Measurements from ENCODE around the gene ZC3H10. TPM values are rescaled to one million over a fixed set of nuclear protein-coding genes. Genes with fewer than 3 reads are reported as not detected.

Gene ZC3H10
- total RNA-seq, 1 experiment from 2014 or later: 8.7 TPM

DNA sequence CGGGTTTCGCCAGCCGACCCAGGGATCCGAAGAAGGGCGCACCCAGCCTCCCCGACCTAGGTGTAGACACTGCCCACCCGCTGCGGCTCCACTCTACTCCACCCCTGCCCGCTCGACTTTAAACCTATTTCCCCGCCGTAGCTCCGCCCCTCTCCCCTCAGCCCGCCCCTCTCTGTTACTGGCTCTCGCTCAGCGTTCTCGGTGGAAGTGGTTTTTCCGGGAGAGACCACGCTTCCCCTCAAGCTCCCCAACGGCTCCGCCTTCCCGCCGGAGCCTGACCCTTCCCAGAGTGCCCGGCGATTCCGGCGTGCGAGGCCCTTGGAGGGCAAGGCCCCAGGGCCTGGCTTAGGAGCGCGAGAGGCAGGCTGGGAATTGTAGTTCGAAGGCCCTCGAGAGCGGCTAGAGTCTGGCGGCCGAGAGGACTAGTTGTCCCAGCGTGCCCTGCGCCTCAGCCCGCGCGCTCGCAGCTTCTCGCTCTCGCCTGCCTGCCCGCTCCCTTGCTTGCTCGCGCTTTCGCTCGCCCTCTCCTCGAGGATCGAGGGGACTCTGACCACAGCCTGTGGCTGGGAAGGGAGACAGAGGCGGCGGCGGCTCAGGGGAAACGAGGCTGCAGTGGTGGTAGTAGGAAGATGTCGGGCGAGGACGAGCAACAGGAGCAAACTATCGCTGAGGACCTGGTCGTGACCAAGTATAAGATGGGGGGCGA, 13.8 kb upstream of the ZC3H10 start, which contains the start of gene PA2G4:
Gene PA2G4, plus strand, starts transcription at position 451 of the 706 bp plus-strand sequence. Its CDS starts 179 bp downstream, at position 630.
- ATAC-seq: peak; percentile 95
- Histone ChIP-seq H2AFZ (ENCODE audit: low read depth, low read length, poor library complexity, severe bottlenecking) (no peak within 1 kb of the TSS), H3K4me3 (replicated peaks in 1 of 2; ENCODE audit: low read depth in 1 of 2, low read length in 2 of 2) (peak within 1 kb of the TSS; percentile 88 to 98), H3K4me1 (ENCODE audit: control insufficient read depth in 1 of 2, insufficient read depth in 2 of 2, low read length in 2 of 2) (peaks cover 9 to 26% of the 10 kb centered on the region in 2 experiments), H3K27me3 (ENCODE audit: insufficient read depth, low read length) (no peaks in the 10 kb centered on the region), H3K9me3 (ENCODE audit: control insufficient read depth in 1 of 2, insufficient read depth in 1 of 2, low read depth in 1 of 2, low read length in 2 of 2) (no peaks in the 10 kb centered on the region), H3K36me3 (ENCODE audit: control insufficient read depth in 1 of 2, insufficient read depth in 2 of 2, low read length in 2 of 2) (peaks cover 34 to 51% of the 10 kb centered on the region in 2 experiments), H3K27ac (ENCODE audit: low read depth, low read length) (peak within 1 kb of the TSS; percentile 94), H3K9me2 (ENCODE audit: insufficient read depth) (no peaks in the 10 kb centered on the region), H4K20me1 (ENCODE audit: insufficient read depth) (peaks cover 7% of the 10 kb centered on the region; the same call in 1 of the 2 replicates), H3K79me2 (ENCODE audit: insufficient read depth, low read length) (peaks cover 49% of the 10 kb centered on the region), H3K9ac (ENCODE audit: low read length) (peak within 1 kb of the TSS; percentile 100), H3K4me2 (ENCODE audit: low read length) (peak within 1 kb of the TSS; percentile 93)
- RAD21 ChIA-PET (ENCODE audit: low non-redundant PET in 1 of 2, low total read pairs in 2 of 2, uncharacterized antibody in 2 of 2, unreplicated experiment in 2 of 2): interaction anchor here in 1 of 2 experiments (0.6 to 1.0 kb wide), 2 partner anchors 23 to 998 kb away, joined by 3 read pairs; no protein-coding TSS in a partner anchor
- no TSS peak for BruUV-seq (replicated peaks)
- POLR2A ChIA-PET: interaction anchor here (0.7 to 2.6 kb wide), 24 partner anchors 8 to 366 kb away, joined by 3 to 75 read pairs (median 4); partner anchors contain the start of genes ESYT1, MYL6B, ORMDL2 and RNF41
- DNase-seq (ENCODE audit: low read depth, low spot score): peak; percentile 98
- intact Hi-C loops (cut with micrococcal nuclease): loop anchor here (1.0 to 2.0 kb wide), 3 partner anchors 12 to 57 kb away; partner anchors contain the start of gene RPL41
- CTCF ChIA-PET: interaction anchor here (0.6 to 1.6 kb wide), 11 partner anchors 9 to 524 kb away, joined by 3 to 13 read pairs (median 4); partner anchors contain the start of genes ERBB3, ESYT1 and ZC3H10
- TF ChIP-seq EZH2phosphoT487 (IDR thresholded peaks at IDR 0.05; ENCODE audit: borderline replicate concordance) (no peak), EGR1 (IDR thresholded peaks at IDR 0.05; ENCODE audit: low read depth) (no peak), POLR2AphosphoS5 (IDR thresholded peaks at IDR 0.05; ENCODE audit: low read depth, low read length) (peak; percentile 97), YY1 (IDR thresholded peaks at IDR 0.05; ENCODE audit: extremely low read depth, insufficient replicate concordance, low read depth, low read length) (peak; percentile 57), ZNF274 (IDR thresholded peaks at IDR 0.05; ENCODE audit: low read depth, low read length) (no peak), JUND (IDR thresholded peaks at IDR 0.05) (no peak), TCF7L2 (IDR thresholded peaks at IDR 0.05; ENCODE audit: borderline replicate concordance, extremely low read depth, insufficient read depth, insufficient read length) (peak; percentile 16), SIN3A (IDR thresholded peaks at IDR 0.05; ENCODE audit: low read depth) (peak; percentile 78; the same call in 1 of the 2 replicates), POLR2A (IDR thresholded peaks at IDR 0.05; ENCODE audit: borderline replicate concordance, extremely low read depth, insufficient read depth, insufficient read length) (peak; percentile 92), CBX3 (IDR thresholded peaks at IDR 0.05; ENCODE audit: low read depth) (0 out of 2 replicates have a peak, but pooled peaks have one; percentile 43), CEBPB (IDR thresholded peaks at IDR 0.05; ENCODE audit: low read depth) (no peak), ZFX (IDR thresholded peaks at IDR 0.05) (peak; percentile 81), EZH2 (IDR thresholded peaks at IDR 0.05) (no peak), SRF (IDR thresholded peaks at IDR 0.05; ENCODE audit: low read depth) (no peak)
- TF ChIP-seq, protein P1, sequence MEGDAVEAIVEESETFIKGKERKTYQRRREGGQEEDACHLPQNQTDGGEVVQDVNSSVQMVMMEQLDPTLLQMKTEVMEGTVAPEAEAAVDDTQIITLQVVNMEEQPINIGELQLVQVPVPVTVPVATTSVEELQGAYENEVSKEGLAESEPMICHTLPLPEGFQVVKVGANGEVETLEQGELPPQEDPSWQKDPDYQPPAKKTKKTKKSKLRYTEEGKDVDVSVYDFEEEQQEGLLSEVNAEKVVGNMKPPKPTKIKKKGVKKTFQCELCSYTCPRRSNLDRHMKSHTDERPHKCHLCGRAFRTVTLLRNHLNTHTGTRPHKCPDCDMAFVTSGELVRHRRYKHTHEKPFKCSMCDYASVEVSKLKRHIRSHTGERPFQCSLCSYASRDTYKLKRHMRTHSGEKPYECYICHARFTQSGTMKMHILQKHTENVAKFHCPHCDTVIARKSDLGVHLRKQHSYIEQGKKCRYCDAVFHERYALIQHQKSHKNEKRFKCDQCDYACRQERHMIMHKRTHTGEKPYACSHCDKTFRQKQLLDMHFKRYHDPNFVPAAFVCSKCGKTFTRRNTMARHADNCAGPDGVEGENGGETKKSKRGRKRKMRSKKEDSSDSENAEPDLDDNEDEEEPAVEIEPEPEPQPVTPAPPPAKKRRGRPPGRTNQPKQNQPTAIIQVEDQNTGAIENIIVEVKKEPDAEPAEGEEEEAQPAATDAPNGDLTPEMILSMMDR (IDR thresholded peaks at IDR 0.05 in 2 of 3, conservative IDR thresholded peaks at IDR 0.05 in 1 of 3; ENCODE audit: borderline replicate concordance in 1 of 3, insufficient read depth in 1 of 3, low read depth in 2 of 3, low read length in 2 of 3): no peak
- TF ChIP-seq, protein P2, sequence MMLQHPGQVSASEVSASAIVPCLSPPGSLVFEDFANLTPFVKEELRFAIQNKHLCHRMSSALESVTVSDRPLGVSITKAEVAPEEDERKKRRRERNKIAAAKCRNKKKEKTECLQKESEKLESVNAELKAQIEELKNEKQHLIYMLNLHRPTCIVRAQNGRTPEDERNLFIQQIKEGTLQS (IDR thresholded peaks at IDR 0.05): no peak
- TF ChIP-seq, protein P3, sequence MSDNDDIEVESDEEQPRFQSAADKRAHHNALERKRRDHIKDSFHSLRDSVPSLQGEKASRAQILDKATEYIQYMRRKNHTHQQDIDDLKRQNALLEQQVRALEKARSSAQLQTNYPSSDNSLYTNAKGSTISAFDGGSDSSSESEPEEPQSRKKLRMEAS (IDR thresholded peaks at IDR 0.05): peak; percentile 95
- TF ChIP-seq, protein P4, sequence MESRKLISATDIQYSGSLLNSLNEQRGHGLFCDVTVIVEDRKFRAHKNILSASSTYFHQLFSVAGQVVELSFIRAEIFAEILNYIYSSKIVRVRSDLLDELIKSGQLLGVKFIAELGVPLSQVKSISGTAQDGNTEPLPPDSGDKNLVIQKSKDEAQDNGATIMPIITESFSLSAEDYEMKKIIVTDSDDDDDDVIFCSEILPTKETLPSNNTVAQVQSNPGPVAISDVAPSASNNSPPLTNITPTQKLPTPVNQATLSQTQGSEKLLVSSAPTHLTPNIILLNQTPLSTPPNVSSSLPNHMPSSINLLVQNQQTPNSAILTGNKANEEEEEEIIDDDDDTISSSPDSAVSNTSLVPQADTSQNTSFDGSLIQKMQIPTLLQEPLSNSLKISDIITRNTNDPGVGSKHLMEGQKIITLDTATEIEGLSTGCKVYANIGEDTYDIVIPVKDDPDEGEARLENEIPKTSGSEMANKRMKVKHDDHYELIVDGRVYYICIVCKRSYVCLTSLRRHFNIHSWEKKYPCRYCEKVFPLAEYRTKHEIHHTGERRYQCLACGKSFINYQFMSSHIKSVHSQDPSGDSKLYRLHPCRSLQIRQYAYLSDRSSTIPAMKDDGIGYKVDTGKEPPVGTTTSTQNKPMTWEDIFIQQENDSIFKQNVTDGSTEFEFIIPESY (IDR thresholded peaks at IDR 0.05; ENCODE audit: extremely low read depth, insufficient replicate concordance, low read length): peak; percentile 89
